Measurements from ENCODE around the gene HHIPL2. TPM values are rescaled to one million over a fixed set of nuclear protein-coding genes. Genes with fewer than 3 reads are reported as not detected.

Gene HHIPL2
- total and polyA plus RNA-seq, 10 donors, result 0.10 to 1.1 (median 0.36) TPM; not detected in 4

DNA sequence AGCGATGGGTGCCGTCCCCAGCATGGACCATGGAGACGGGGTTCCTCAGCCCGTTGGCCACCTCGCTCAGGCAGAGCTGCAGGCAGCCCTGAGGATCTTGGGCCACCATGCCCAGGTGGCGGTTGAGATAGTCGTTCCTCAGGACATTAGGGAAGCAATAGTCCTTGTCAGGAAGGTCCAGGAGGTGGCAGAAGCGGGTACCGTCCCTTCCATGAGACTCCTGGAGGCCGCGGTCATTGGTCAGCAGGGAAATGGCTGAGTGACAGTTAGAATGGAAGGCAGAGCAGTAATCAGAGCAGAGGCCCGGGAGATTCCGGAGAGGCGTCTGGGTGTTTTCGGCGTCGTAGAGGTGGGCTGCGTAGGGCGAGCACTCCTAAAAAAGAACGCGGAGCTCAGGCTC lies 4.1 kb downstream of the HHIPL2 start:
- Histone ChIP-seq H3K36me3 (no peaks in the 10 kb centered on the region), H3K4me1 (no peaks in the 10 kb centered on the region), H3K9me3 (no peaks in the 10 kb centered on the region), H3K4me3 (no peak overlapping the region), H3K27me3 (replicated peaks in 1 of 7) (peaks cover 0 to 33% (median 0%) of the 10 kb centered on the region in 7 donors), H3K27ac (no peak overlapping the region)
- TF ChIP-seq POLR2A (IDR thresholded peaks at IDR 0.05), result no peak
- TF ChIP-seq, protein P1, sequence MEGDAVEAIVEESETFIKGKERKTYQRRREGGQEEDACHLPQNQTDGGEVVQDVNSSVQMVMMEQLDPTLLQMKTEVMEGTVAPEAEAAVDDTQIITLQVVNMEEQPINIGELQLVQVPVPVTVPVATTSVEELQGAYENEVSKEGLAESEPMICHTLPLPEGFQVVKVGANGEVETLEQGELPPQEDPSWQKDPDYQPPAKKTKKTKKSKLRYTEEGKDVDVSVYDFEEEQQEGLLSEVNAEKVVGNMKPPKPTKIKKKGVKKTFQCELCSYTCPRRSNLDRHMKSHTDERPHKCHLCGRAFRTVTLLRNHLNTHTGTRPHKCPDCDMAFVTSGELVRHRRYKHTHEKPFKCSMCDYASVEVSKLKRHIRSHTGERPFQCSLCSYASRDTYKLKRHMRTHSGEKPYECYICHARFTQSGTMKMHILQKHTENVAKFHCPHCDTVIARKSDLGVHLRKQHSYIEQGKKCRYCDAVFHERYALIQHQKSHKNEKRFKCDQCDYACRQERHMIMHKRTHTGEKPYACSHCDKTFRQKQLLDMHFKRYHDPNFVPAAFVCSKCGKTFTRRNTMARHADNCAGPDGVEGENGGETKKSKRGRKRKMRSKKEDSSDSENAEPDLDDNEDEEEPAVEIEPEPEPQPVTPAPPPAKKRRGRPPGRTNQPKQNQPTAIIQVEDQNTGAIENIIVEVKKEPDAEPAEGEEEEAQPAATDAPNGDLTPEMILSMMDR (IDR thresholded peaks at IDR 0.05 in 8 of 11, conservative IDR thresholded peaks at IDR 0.05 in 3 of 11), result no peak
- no peak for TF ChIP-seq POLR2AphosphoS5 (IDR thresholded peaks at IDR 0.05)
- no peak for DNase-seq
- intact Hi-C loops (cut with DNase I; ENCODE audit: low total_unique reads), result no loop called here
- WGBS, 5 donors, result 90 to 93% (median 92%) methylated on average over 20 to 21 of the region's 21 CpGs

DNA sequence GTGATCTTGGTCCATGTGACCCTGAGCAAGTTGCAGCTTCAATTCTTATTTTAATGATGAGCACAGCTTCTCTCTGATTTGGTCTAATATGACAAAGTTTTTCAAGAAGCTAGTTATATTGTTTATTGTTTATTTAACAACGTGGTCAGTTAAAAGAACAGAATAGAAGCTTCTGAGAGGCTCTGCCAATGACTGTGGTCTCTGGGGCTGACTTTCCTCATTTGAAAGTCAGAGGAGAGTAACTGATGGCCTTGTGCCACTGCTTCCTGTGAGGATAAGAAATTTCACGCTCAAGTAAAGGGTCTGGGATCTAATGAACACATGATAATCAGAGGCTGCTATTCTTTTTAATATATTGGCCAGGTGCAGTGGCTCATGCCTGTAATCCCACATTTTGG lies 7.3 kb downstream of the HHIPL2 start:
- intact Hi-C loops (cut with DNase I; ENCODE audit: low total_unique reads), result no loop called here
- H3K27me3 ChIP-seq (replicated peaks in 1 of 7), result peaks cover 0 to 21% (median 0%) of the 10 kb centered on the region in 7 donors
- no peaks in the 10 kb centered on the region for H3K9me3 ChIP-seq
- H3K4me1 ChIP-seq, result no peaks in the 10 kb centered on the region
- no peaks in the 10 kb centered on the region for H3K36me3 ChIP-seq
- 46 to 72% (median 57%) methylated on average over 2 of the region's 2 CpGs for WGBS, 5 donors
- TF ChIP-seq, protein P1 (IDR thresholded peaks at IDR 0.05 in 8 of 11, conservative IDR thresholded peaks at IDR 0.05 in 3 of 11), result no peak
- no peak for TF ChIP-seq POLR2AphosphoS5 (IDR thresholded peaks at IDR 0.05)
- no peak for TF ChIP-seq POLR2A (IDR thresholded peaks at IDR 0.05)
- DNase-seq, result no peak
- no peak overlapping the region for H3K4me3 ChIP-seq
- no peak overlapping the region for H3K27ac ChIP-seq

DNA sequence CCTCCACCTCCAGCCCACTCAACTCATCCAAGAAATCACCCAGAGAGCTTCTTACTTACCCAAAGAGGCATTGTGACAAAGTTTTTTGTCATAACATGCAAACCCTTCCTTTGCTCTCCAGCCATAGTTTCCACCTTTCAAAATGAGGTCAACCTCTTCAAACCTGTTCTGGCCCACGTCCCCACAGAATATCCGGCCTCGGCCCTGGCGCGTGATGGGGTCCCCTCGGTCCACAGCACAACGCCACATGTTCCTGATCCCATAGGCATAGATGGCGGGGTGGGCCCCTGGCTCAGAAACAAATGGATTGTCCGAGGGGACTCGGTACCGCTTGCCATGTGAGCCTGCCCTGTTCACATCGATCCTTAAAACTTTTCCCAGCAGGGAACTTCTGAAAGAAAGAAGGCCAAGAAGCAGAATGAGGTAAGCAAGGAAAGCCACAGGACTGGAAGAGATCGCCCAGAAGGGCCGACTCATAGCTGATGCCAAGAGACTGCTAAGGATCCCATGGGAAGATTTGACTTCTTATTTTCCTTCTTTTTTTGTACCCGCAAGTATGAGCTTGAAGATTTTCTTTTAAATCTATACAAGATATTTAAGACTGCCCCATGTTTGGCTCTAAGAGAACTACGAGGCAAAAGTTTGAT lies 7.8 kb downstream of the HHIPL2 start:
- peaks cover 0 to 16% (median 0%) of the 10 kb centered on the region in 7 donors for H3K27me3 ChIP-seq (replicated peaks in 1 of 7)
- TF ChIP-seq, protein P1 (IDR thresholded peaks at IDR 0.05 in 8 of 11, conservative IDR thresholded peaks at IDR 0.05 in 3 of 11), result no peak
- DNase-seq, result no peak
- no peak overlapping the region for H3K27ac ChIP-seq
- H3K4me3 ChIP-seq, result no peak overlapping the region
- WGBS, 5 donors, result 80 to 88% (median 82%) methylated on average over 16 of the region's 16 CpGs
- intact Hi-C loops (cut with DNase I; ENCODE audit: low total_unique reads), result no loop called here
- H3K4me1 ChIP-seq, result no peaks in the 10 kb centered on the region
- no peaks in the 10 kb centered on the region for H3K9me3 ChIP-seq
- H3K36me3 ChIP-seq, result no peaks in the 10 kb centered on the region

DNA sequence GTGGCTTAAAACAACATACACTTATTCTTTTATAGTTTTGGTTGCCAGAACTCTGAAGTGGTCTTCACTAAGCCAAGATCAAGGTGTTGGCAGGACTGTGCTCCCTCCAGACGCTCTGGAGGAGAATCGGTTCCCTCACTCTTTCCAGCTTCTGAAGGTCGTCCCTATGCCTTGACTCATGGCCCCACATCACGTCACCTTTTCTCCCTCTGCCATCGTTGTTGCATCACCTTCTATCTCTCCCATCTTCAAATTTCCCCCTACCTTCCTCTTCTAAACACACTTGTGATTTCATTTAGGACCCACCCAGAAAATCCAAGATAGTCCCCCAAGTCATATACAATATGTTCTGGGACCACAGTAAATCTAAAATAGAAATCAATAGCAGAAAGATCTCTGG lies 12.4 kb downstream of the HHIPL2 start:
- H3K27ac ChIP-seq, result no peak overlapping the region
- H3K27me3 ChIP-seq (replicated peaks in 1 of 7), result no peaks in the 10 kb centered on the region
- DNase-seq, result no peak
- TF ChIP-seq, protein P1 (IDR thresholded peaks at IDR 0.05 in 8 of 11, conservative IDR thresholded peaks at IDR 0.05 in 3 of 11), result no peak
- TF ChIP-seq POLR2A (IDR thresholded peaks at IDR 0.05) (no peak), POLR2AphosphoS5 (IDR thresholded peaks at IDR 0.05) (no peak)
- no peaks in the 10 kb centered on the region for H3K4me1 ChIP-seq
- intact Hi-C loops (cut with DNase I; ENCODE audit: low total_unique reads), result no loop called here
- 85 to 96% (median 89%) methylated on average over 5 of the region's 5 CpGs for WGBS, 5 donors
- H3K9me3 ChIP-seq, result no peaks in the 10 kb centered on the region
- H3K36me3 ChIP-seq, result no peaks in the 10 kb centered on the region
- no peak overlapping the region for H3K4me3 ChIP-seq
